ENCODE results near the gene SULT2B1.
"Not testable (repeated sequence)": the region's sequence is repeated elsewhere in the genome, so short reads cannot be mapped to it uniquely, and the experiment has no call there.

The SULT2B1 gene

DNA sequence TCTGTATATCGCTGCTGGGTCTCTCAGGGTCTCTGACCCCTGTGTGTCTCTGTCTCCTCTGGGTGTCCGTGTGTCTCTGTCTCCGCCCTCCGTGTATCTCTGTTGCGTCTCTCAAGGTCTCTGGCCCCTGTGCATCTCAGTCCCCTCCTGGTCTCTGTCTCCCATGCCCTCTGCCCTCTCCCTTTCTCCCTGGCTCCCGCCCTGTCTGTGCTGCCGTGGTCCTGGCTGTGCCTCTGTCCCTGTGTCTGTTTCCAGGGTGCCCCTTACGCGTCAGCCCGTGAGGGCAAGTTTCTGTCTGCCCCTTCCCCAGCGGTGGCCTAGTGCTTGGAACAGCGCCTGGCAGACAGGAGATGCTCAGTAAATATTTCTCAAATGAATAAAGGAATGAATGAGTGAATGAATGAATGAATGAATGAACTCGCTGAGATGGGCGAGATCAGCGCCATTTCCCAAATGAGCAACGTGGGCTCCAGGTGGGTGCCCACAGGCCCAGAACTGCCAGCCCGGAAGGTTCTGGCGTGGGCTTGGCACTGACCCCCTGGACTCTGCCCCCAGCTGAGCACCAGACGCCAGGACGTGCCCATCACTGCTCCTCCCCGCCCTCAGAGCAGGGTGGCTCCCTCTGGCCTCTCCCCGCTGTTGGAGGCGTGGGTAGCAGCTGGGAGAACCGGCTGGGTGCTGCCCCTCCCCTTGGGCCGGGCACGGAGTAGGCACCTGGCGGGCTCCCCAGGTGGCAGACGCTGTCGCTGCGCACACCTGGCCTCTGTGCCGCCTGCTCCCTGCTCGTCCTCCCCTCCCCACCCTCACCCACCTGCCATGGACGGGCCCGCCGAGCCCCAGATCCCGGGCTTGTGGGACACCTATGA lies at the start of gene SULT2B1:
Gene SULT2B1 (plus strand): TSS at position 736 of the 866 bp plus-strand sequence. CDS start 81 bp downstream, at position 817.
- DNase-seq: no peak

DNA sequence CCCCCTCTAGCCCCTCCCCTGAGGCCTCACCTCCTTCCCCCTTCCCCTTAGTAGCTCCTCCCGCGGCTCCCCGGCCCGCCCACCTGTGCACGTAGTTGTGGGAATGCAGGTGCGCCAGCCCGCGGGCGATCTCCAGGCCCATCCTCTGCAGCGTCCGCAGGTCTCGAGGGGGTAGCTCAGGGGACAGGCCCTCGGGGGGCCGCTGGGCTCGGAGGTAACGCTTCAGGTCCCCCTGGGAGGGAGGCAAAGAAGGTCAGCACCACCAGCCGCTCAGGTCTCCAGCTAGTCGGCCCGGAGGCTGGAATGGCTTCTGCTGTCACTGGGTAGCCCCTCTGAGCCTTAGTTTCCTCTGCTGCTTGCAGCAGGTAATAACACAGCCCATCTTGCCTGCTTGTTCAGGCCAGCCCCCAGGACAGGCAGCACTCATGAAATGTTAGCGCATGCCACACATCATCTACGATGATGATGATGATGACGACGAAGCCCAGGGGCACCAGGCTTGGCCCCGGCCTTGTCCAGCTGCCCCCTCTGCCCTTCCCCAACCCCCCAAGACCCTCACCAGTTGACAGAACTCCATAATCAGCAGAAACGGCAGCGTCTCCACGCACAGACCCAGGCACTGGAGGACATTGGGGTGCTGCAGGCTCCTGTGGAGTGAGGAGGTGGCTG lies 49.5 kb upstream of the SULT2B1 start:
- DNase-seq: no peak

DNA sequence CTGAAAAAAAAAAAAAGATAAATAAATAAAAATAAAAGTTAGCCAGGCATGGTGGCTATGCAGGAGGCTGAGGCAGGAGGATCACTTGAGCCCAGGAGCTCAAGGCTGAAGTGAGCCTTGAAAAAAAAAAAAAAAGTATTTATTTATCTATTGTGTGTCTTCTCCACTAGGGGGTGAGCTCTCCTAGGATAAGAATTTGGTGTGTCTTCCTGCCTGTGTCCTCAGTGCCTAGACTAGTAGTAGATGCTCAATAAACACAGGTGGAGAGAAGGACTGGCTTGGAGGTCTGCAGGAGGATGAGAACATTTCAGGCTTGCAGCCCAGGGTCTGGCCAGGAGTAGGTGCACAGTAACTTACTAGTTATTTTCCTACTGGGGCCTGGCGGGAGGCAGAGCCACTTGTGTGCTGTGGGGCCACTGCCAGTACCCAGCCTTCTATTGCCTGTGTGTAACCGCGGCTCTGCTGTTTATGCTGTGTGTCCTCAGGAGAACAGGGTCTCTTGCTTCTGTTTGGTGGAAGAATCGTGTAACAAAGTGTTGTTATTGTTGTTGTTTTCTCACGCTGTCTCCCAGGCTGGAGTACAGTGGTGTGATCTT lies 45.7 kb upstream of the SULT2B1 start:
- DNase-seq: no peak

DNA sequence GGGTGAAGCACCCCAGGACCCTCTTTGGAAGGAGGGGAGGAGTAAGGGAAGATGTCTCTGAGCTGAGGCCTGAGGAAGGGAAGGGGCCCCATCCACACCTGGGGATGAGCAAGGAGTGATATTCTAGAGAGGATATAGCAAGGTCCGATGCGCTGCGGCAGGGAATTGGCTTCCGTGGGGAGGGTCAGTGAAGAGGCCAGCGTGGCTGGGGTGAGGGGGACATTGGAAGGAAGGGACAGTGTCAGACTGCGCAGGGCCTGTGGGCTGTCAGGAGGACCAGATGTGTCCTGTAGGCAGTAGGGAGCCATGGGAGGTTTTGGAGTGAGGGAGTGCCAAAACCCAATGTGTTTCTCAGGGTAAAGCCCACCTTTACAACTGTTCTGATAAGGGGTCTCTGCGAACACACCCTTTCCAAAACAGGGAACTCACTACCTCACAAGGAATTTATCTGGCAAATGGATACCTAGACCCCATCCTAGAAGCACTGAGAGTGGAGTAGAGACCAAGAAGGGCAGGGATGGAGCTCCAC lies 44.0 kb upstream of the SULT2B1 start:
- no peak for DNase-seq

DNA sequence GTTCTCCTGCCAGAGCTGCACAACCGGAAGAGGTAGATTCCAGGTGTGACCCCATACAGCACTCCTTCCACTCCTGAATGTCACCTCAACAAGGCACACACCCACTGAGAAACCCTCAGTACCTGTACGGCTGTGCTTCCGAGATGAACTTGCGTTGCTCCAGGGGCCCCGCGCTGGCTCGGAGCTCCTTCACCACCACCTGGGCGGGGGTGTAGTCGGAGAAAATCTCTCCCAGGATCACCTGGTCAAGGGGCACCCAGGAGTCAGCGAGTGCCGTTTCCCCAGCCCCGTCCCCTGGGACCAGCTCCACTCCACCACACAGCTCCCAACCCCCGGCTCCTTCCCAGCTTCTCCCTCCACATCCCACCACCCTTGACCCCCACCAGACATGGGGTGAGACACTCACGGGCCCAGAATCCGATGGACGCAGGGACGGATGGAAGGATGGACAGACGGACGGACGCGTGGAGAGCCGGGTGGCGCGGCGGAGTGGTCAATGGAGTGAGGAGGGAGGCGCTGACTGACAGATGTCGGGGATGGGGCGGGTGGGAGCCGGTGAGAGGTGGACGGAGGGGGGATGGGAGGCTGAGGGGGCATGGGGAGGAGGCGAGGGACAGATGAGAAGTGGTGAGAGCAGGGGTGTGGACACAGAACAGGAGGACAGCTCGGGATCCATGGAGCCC lies 43.1 kb upstream of the SULT2B1 start:
- no peak for DNase-seq

DNA sequence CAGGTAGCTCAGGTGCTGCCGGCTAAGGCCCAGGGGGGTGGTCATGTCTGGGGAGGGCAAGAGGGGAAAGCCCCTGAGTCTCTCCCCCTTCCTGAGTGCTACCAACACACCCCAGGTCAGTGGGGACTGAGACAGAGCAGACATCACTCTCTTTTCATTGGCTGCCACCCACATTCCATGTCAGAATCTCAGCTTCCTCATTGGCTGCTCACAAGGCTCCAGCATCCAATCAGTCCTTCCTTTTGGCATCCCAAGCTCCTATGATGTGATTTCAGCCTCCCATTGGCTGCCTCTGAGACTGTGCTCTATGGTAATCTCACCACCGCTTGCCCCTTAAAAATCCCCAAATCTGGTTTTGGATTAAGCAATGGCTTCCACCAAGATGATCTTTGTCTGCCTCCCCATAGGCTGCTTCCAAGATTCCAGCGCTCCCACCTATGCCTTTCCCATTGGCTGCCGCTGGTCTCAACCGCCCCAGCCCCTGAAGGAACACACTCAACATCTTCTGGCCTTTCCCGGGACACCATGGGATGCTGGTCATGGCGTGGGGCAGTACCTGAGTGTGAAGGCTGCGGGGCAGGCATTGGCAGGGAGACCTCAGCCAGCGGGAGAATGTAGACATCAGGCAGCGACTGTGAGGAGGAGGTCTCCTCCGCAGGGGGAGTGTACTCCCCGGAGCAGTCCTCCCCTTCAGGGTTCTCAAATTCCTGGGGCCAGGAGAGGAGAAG lies 42.3 kb upstream of the SULT2B1 start:
- DNase-seq: no peak

DNA sequence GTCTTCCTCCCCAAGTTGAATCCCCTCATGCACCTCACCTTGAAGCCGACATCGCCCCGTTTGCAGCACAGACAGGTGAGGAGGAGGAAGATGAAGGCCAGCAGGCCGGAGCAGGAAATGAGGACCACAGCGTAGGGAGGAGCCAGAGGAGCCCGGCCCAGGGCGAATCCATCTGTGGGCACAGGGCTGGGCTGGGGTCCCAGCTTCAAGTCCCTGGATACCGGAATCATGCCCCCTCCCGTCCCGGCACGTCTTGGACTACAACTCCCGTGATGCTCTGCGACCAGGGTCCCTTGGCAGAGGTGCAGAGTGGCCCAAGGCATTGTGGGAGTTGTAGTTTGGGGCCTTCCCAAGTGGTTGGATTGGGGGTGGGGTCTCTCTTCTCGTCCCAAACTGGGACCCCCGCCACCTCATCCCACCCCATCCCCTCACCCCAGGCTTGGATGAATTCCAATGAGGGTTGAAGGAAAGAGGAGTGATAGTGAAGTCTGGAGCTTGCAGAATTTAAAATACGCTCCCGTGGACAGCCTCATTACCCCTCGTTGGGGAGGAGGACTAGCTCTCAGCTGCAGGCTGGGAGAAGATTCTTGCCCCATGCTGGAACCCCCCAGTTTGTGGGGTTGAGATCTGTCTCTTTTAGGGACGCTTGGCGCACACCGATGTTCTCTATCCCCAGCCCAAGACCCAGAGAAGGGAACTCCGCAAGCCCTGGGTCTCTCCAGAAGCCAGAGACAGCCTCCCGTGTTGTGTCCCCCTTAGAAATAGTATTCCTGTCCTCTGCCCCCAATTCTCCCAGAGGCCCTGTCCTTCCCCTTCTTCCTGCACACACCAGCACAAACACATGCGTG lies 41.3 kb upstream of the SULT2B1 start:
- DNase-seq: peak; percentile 88

DNA sequence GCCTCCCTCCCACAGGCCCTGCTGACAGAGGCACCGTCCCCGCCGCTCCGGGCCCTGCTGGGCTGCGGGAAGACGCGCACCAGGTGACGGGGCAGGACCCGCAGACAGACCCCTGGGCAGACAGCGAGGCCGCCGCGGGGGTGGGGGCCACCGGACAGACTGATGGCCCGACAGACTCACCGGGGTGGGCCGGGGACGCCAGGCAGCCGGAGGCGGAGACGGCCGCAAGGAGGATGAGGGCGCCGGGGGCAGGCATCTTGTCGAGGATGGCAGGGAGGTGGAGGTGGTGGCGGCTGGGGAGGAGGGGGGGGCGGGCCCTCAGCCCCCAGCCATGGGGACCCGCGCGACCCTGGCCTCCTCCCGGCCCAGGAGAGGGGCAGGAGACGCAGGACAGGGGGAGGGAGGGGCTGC lies 40.6 kb upstream of the SULT2B1 start:
- DNase-seq: peak; percentile 29

DNA sequence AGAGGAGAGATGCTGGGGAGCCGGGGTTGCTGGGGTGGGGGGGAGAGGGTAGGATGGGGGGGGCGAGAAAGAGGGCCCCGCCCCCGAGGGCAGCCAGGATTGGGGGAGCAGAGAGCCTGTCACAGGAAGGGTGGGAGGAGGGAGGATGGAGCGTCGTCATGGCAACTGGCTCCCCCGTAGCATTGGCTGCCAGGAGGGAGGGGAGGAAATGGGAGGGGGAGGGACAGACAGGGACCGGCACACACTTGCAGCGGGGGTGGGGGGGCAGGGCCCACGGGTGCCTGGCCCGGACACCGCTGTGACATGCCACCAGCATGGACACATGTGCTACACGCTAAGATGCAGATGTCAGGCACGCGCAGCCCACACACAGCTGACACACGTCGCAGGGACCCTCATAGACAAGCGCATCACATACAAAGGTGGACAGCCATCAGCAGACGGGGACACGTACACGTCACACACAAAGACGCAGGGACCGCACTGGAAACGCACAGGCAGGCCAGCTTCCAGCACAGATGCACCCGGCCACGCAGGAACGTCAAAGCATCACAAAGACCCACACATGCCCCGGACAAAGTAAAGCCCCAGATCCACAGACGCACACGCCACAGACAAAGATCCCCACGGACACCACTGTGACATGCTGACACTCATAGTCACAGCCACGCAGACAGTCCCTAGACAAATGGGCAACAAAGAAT lies 40.0 kb upstream of the SULT2B1 start, which contains the start of gene LMTK3:
Gene LMTK3 (minus strand): TSS at position 36 of the 704 bp plus-strand sequence. CDS start 259 bp downstream, outside the sequence.
- peak; percentile 85 for DNase-seq

DNA sequence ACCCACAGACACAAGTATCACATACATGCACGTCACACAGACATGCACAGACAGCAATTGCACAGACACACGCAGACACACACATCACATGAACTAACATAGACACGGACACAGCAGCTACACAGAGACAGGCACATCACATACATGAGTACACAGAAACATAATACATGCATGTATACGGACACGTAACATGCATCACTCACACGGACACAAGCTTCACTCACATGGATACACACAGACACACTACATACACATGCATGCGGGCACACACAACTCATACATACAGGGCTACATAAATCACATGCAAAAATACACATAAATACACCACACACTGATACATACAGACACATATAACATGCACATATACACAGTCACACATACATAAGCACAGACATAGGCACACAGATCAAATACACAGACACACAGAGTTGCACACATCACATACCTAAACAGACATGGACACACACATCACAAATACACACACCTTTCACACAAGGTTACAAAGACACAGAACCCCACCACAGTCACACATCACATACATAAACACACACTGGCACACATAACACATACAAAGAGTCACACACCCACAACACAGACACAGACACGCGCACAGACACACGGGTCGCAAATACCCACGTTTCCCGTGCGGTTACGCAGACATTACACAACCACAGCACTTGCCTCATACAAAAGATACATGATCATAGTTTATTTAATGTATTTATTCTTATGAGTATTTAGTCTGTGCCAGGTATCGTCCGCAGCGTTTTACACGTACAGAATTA lies 39.3 kb upstream of the SULT2B1 start:
- DNase-seq: no peak

DNA sequence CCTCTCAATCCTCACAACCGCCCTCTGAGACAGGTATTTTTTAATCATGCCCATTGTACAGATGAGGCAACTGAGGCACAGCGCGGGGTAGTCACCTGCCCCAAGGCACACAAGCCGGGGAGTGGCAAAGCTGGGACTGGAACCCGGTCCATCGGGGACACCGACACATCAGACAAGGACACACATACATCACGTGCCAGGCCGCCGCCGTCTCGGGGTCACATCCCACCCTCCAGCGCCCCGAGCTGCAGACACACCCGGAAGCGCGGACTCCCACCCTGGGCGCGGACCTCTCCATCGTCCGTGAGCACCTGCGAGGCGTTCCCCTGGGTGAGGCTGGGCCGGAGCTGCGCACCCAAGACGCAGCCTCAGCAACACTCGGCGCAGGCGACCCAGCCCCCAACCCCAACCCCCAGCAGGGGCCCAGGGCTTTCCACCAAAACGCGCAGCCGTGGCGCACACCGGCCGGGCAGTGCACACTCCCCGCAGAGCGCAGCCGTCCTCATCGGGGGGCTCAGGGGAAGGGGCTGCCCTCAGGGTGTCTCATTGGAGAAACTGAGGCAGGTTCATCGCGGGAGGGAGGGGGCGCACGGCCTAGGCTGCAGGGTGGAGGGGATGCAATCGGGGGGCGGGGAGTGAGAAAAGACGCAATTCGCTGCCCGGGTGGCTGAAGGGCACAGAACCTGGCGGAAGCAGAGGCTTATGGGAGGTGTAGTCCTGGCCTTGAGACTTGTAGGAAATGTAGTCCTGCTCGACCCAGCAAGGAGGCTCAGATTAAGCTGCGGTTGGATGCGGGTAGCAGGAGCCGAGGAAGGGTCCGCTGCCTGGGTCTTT lies 38.5 kb upstream of the SULT2B1 start:
- peak; percentile 90 for DNase-seq

DNA sequence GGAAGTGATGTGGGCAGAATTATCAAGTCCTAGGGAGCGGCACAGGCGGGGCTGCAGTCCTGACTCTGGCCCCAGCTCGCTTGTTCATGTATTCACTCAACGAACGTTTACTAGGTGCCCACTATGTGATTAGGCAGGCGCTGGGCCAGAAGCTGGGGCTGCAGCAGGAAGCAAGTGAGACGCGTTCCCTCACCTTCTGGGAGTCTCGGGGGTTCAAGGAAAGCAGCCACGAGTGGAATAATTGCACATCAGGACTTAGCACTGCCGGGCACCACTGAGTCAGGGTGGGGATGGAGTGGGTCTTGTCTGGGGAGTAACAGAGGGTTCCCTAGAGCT lies 37.9 kb upstream of the SULT2B1 start:
- DNase-seq: no peak

DNA sequence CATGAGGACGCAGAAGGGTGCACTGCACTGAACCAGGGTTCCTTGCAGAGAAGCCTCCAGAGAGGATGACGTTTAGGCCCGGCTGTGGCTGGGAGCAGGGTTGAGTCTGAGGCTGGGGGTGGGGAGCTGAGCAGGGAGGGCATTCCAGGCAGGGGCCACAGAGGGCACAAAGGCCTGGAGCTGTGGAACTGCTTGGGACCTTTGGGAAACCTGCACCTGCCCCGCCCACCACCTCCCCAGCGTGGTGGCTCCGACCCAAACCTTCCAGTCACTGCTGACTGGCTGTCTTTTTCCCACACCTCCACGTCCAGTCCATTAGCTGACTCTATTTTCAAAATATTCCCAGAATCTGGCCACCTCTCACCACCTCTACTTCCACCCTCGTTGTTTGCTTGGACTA lies 35.4 kb upstream of the SULT2B1 start:
- no peak for DNase-seq

DNA sequence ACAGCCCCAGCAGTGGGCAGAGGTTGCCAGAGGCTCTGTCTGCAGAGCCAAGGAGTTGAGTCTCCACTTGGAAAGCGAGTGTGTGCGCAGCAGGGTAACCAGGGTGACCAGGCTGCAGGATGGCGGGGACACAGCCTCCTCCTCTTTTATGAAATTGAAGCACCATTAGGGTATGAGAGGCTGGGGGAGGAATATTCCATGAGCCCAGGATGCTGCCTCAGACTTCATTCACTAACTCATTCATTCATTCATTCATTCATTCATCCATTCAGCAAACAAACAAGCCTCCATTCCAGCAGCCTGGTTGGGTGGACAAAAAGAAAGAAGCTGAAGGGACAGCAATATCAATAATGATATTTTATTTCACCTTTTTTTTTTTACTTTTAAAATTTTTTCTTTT lies 33.8 kb upstream of the SULT2B1 start:
- DNase-seq: no peak

DNA sequence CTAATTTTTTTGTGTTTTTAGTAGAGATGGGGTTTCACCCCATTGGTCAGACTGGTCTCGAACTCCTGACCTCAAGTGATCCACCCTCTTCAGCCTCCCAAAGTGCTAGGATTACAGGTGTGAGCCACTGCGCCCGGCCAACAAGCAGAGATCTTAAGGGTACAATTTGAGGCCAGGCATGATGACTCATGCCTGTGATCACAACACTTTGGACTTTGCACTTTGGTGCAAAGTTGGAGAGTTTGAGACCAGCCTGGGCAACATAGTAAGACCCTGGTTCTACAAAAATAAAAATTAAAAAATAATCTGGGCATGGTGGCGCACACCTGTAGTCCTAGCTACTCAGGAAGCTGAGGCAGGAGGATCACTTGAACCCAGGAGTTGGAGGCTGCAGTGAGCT lies 32.5 kb upstream of the SULT2B1 start:
- not testable (repeated sequence) for DNase-seq

DNA sequence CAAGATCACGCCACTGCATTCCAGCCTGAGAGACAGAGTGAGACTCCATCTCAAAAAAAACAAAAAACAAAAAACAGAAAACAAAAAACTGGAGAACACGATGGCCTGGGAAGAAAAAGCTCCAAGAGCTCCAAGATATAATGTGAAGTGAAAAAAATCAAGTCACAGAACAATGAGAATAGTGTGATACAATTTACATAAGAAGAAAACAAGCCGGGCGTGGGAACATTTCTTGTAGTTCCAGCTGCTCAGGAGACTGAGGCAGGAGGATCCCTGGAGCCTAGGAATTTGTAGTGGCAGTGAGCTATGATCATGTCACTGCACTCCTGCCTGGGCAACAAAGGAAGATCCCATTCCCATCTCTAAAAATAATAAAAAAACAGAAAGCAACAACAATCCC lies 31.8 kb upstream of the SULT2B1 start:
- no peak for DNase-seq

DNA sequence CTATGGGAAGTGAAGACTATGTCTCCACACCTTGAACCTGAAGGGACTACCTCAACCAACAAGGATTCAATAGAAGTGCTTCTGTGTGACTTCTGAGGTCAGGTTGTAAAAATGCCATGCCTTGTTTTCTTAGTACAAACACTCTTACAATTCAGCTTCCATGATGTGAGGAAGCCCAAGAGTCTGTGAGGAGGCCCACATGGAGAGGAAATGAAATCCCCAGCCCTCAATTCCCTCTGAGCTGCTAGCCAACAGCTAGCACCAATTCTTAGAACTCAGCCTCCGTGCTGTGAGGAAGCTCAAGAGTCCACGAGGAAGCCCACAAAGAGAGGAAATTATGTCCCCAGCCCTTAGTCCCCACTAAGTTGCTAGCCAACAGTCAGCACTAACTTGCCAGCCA lies 27.8 kb upstream of the SULT2B1 start:
- no peak for DNase-seq

DNA sequence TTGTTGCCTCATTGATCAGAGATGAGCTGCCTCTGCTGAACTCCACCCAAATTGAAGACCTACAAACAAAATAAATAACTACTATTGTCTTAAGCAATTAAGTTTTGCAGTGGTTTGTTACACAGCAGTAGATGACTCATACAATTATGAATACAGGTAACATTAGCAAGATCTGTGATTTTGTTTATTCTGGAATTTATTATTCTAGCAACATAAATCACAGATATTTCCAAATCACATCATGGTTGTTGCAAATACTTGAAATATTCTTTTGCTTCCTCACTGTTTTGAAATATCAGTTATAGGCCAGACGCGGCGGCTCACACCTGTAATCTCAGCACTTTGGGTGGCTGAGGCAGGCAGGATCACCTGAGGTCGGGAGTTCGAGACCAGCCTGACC lies 27.2 kb upstream of the SULT2B1 start:
- no peak for DNase-seq

DNA sequence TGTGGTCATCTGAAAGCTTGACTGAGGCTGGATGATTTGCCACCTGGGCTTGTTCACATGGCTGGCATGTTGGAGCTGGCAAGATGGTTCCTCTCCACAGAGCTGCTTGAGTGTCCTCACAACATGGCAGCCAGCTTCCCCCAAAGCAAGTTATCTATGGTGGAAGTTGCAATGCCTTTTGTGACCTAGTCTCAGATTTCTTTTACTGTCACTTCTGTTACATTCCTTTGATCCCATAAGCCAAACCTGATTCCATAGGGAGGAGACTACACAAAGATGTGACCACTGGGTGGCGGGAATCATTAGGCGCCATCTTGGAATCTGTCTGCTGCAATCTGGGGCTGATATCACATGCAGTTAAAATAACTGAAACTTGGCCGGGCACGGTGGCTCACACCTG lies 22.8 kb upstream of the SULT2B1 start:
- no peak for DNase-seq

Measured in eye (tissue), 1 donor.